Endothelial cell (in vitro differentiated cells): ENCODE measurements around the gene CBLL2. TPM values are rescaled to one million over a fixed set of nuclear protein-coding genes. Genes with fewer than 3 reads are reported as not detected.

Experiments used
- DNase-seq: peaks from one replicate; pipeline ENCODE4 v3.0.0; 2021; ENCODE audit warnings: low spot score
- H3K27ac Mint-ChIP-seq: one replicate; pipeline ENCODE4 v1.8.0; 2021; ENCODE audit warnings: mixed read lengths, inconsistent platforms; ENCODE audit not compliant: unreplicated experiment
- H3K27me3 Mint-ChIP-seq: one replicate; pipeline ENCODE4 v1.8.0; 2021; ENCODE audit warnings: mild to moderate bottlenecking, moderate library complexity, mixed read lengths, inconsistent platforms; ENCODE audit not compliant: unreplicated experiment
- H3K36me3 Mint-ChIP-seq: one replicate; pipeline ENCODE4 v1.8.0; 2021; ENCODE audit warnings: mild to moderate bottlenecking, low read depth, mixed read lengths, inconsistent platforms; ENCODE audit not compliant: unreplicated experiment
- H3K4me1 Mint-ChIP-seq: one replicate; pipeline ENCODE4 v1.8.0; 2021; ENCODE audit warnings: mild to moderate bottlenecking, mixed read lengths, inconsistent platforms; ENCODE audit not compliant: unreplicated experiment
- H3K4me3 Mint-ChIP-seq: one replicate; pipeline ENCODE4 v1.8.0; 2021; ENCODE audit warnings: mild to moderate bottlenecking, mixed read lengths, inconsistent platforms; ENCODE audit not compliant: unreplicated experiment
- H3K9me3 Mint-ChIP-seq: one replicate; pipeline ENCODE4 v1.8.0; 2021; ENCODE audit warnings: mixed read lengths, inconsistent platforms; ENCODE audit not compliant: unreplicated experiment
- long read RNA-seq: library from polyadenylated mRNA; unstranded; transcript quantifications from one replicate; pipeline ENCODE4 v2.0.0, GENCODE V29; 2020; ENCODE audit not compliant: unreplicated experiment
- total RNA-seq: library from RNA; stranded (reverse); fragmentation: NEBNext Ultra II Directional; extraction: Animal tissue kit (Norgen Biotek cat#: 25700); gene quantifications from one replicate; pipeline ENCODE4 v1.2.1, GENCODE V29; 2021; ENCODE audit not compliant: unreplicated experiment
- TF ChIP-seq, protein P1 (sequence below): fragments of 200-600 bp; sonication (generic); IDR thresholded peaks from one replicate; pipeline ENCODE4 v1.5.0; 2021; ENCODE audit warnings: antibody characterized with exemption; ENCODE audit not compliant: unreplicated experiment

Gene CBLL2, protein sequence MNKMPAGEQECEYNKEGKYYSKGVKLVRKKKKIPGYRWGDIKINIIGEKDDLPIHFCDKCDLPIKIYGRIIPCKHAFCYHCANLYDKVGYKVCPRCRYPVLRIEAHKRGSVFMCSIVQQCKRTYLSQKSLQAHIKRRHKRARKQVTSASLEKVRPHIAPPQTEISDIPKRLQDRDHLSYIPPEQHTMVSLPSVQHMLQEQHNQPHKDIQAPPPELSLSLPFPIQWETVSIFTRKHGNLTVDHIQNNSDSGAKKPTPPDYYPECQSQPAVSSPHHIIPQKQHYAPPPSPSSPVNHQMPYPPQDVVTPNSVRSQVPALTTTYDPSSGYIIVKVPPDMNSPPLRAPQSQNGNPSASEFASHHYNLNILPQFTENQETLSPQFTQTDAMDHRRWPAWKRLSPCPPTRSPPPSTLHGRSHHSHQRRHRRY
- not detected for total RNA-seq
- long read RNA-seq = 0 reads

DNA sequence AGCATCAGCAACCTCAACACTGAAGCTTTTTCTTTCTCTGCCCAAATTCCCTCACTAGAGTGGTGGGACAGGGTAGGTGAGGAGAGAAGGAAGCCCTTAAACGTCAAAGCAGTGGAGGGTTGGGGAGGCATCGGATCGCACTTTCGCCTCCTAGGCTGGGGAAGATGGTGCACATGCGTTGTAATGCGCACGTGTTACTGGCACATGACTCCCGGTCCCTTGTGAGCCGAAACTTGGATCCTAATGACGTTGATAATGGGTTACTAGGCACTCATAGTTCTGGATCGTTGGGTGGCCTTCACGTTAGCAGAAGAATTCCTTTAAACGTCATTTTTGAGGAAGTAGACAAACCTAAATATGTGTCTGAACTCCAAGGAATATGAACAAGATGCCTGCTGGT, at the start of gene CBLL2:
CBLL2 (plus strand) TSS at position 301 of the 400 bp plus-strand sequence; CDS start at position 380, 79 bp downstream.
- Mint-ChIP-seq H3K9me3 (no peaks in the 10 kb centered on the region), H3K36me3 (no peaks in the 10 kb centered on the region)
- TF ChIP-seq, protein P1, sequence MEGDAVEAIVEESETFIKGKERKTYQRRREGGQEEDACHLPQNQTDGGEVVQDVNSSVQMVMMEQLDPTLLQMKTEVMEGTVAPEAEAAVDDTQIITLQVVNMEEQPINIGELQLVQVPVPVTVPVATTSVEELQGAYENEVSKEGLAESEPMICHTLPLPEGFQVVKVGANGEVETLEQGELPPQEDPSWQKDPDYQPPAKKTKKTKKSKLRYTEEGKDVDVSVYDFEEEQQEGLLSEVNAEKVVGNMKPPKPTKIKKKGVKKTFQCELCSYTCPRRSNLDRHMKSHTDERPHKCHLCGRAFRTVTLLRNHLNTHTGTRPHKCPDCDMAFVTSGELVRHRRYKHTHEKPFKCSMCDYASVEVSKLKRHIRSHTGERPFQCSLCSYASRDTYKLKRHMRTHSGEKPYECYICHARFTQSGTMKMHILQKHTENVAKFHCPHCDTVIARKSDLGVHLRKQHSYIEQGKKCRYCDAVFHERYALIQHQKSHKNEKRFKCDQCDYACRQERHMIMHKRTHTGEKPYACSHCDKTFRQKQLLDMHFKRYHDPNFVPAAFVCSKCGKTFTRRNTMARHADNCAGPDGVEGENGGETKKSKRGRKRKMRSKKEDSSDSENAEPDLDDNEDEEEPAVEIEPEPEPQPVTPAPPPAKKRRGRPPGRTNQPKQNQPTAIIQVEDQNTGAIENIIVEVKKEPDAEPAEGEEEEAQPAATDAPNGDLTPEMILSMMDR = no peak

DNA sequence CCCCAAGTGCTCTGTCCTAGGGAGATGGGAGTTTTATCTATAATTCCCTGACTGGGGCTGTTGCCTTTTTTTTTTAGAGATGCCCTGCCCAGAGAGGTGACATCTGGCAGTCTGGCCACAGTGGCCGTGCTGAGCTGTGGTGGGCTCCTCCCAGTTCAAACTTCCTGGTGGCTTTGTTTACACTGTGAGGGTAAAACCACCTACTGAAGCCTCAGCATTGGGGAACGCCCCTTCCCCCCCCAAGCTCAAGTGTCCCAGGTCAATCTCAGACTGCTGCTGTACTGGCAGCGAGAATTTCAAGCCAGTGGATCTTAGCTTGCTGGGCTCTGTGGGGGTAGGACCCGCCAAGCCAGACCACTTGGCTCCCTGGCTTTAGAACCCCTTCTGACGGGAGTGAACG, 38.3 kb upstream of the CBLL2 start:
- Mint-ChIP-seq H3K27me3 (peaks cover 2% of the 10 kb centered on the region), H3K9me3 (no peaks in the 10 kb centered on the region), H3K27ac (no peak overlapping the region), H3K4me3 (no peak overlapping the region), H3K4me1 (peaks cover 4% of the 10 kb centered on the region), H3K36me3 (no peaks in the 10 kb centered on the region)
- TF ChIP-seq, protein P1 = no peak
- no peak for DNase-seq

More for the DNA sequence above, at the start of gene CBLL2:
- H3K4me1 Mint-ChIP-seq = no peaks in the 10 kb centered on the region
- H3K27ac Mint-ChIP-seq = no peak within 1 kb of the TSS
- no peaks in the 10 kb centered on the region for H3K27me3 Mint-ChIP-seq
- no peak within 1 kb of the TSS for H3K4me3 Mint-ChIP-seq
- DNase-seq = no peak

DNA sequence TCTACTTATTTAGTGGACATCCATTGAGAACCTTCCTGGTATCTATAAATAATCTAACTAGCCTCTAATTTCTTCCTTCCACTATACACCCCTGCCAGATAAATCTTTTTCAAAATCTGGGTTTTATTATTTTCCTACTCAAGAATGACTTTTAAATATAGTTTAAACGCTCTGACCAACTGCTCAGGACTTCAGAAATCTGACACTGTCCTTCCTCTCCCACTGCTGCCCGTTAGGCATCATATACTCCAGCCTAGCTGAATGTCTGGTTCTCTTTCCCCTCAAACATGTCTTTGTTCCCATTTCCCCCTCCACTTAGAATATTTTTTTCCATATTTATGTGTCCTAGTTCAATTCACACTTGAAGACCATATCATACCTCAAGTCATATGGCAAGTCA, 35.2 kb upstream of the CBLL2 start:
- no peak overlapping the region for H3K4me3 Mint-ChIP-seq
- no peak overlapping the region for H3K27ac Mint-ChIP-seq
- no peaks in the 10 kb centered on the region for H3K36me3 Mint-ChIP-seq

DNA sequence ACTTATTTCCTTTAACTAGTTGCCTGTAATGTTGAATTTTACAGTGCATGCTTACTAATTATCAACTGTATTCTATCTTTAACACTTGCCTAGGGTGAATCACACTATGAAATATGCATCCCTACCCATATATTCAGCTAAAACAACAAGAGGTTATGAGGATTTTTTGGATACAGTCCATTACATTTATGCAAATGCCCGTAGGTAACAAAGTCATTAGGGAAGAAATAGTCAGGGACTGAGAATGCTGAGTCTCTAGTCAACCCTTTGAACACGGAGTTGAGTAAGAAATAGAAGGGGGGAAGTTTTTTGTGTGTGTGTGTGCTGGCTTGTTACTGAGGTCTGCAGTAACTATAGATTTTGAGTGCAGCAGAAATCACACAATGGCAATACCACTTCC, 26.1 kb upstream of the CBLL2 start:
- H3K4me1 Mint-ChIP-seq = no peaks in the 10 kb centered on the region
- TF ChIP-seq, protein P1 = no peak

More for the DNA sequence above, 35.2 kb upstream of the CBLL2 start:
- TF ChIP-seq, protein P1 = no peak
- Mint-ChIP-seq H3K9me3 (no peaks in the 10 kb centered on the region), H3K27me3 (no peaks in the 10 kb centered on the region), H3K4me1 (no peaks in the 10 kb centered on the region)
- DNase-seq = no peak

DNA sequence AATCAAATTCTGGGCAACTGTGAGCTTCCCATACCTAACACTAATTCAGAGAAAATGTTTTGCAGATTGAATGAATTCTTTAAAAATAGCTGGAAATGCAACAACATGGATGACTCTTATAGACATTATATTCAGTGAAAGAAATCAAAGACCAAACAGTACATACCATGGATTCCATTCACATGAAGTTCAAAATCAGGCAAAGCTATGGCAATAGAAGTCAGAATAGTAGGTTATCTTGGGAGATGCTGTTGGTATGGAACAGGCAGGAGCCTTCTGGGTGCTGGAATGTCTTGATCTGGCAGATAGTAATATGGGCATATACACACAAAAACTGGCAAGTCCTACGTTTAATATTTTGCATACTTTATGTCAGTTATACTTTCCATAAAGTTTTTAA, 25.5 kb upstream of the CBLL2 start:
- no peaks in the 10 kb centered on the region for H3K36me3 Mint-ChIP-seq
- peaks cover 1% of the 10 kb centered on the region for H3K27me3 Mint-ChIP-seq
- TF ChIP-seq, protein P1 = no peak
- H3K9me3 Mint-ChIP-seq = no peaks in the 10 kb centered on the region
- H3K4me1 Mint-ChIP-seq = no peaks in the 10 kb centered on the region
- DNase-seq = no peak
- no peak overlapping the region for H3K4me3 Mint-ChIP-seq
- no peak overlapping the region for H3K27ac Mint-ChIP-seq

More for the DNA sequence above, 26.1 kb upstream of the CBLL2 start:
- no peak overlapping the region for H3K27ac Mint-ChIP-seq
- no peaks in the 10 kb centered on the region for H3K9me3 Mint-ChIP-seq
- H3K27me3 Mint-ChIP-seq = peaks cover 1% of the 10 kb centered on the region
- DNase-seq = no peak
- H3K4me3 Mint-ChIP-seq = no peak overlapping the region
- no peaks in the 10 kb centered on the region for H3K36me3 Mint-ChIP-seq
